Keratinocyte (primary cell): ENCODE measurements around the gene GTF2A1L. TPM values are rescaled to one million over a fixed set of nuclear protein-coding genes. Genes with fewer than 3 reads are reported as not detected.

Experiments
- DNase-seq: peaks from one replicate; pipeline ENCODE4 v3.0.0-alpha.2; 2011; ENCODE audit warnings: low read depth, missing footprints, low spot score
- FAIRE-seq: peaks from 2 replicates; lab custom pipeline; 2011; peaks lifted over from hg19 to GRCh38; lab: Jason Lieb, UNC
- H2AFZ ChIP-seq: 2 replicates; pipeline ENCODE4 v1.6.0; 2012; ENCODE audit warnings: low read length, control low read depth, inconsistent platforms; ENCODE audit not compliant: control insufficient read depth
- H3K27ac ChIP-seq: 2 replicates; pipeline ENCODE4 v1.5.1; 2011; ENCODE audit warnings: low read length; ENCODE audit not compliant: control insufficient read depth, insufficient read depth
- H3K27me3 ChIP-seq: 3 replicates; pipeline ENCODE4 v1.6.0; 2011; ENCODE audit warnings: low read length; ENCODE audit not compliant: control insufficient read depth, insufficient read depth; ENCODE audit errors: extremely low read depth
- H3K36me3 ChIP-seq, 2 experiments: 2 replicates in 1 of 2; 3 replicates in 1 of 2; pipeline ENCODE4 v1.5.1; 2011; ENCODE audit warnings: low read length in 2 of 2, mild to moderate bottlenecking in 1 of 2; ENCODE audit not compliant: control insufficient read depth in 2 of 2, insufficient read depth in 2 of 2; ENCODE audit errors: extremely low read depth in 1 of 2
- H3K4me1 ChIP-seq: 3 replicates; pipeline ENCODE4 v1.5.1; 2011; ENCODE audit warnings: low read length; ENCODE audit not compliant: control insufficient read depth, insufficient read depth; ENCODE audit errors: extremely low read depth
- H3K4me2 ChIP-seq: 3 replicates; pipeline ENCODE4 v1.6.0; 2011; ENCODE audit warnings: low read depth, low read length; ENCODE audit not compliant: control insufficient read depth, insufficient read depth; ENCODE audit errors: extremely low read depth
- H3K4me3 ChIP-seq, 3 experiments: fragments of 200-600 bp in 1 of 3; sonication (generic) in 1 of 3; 2 replicates in 2 of 3; 3 replicates in 1 of 3; pipeline ENCODE4 v1.5.1; 2011 to 2016; ENCODE audit warnings: low read length in 3 of 3, mild to moderate bottlenecking in 3 of 3, control low read depth in 2 of 3, inconsistent platforms in 1 of 3, low read depth in 1 of 3, mixed read lengths in 1 of 3, mixed run types in 1 of 3, moderate library complexity in 1 of 3; ENCODE audit not compliant: control insufficient read depth in 2 of 3, insufficient read depth in 2 of 3; ENCODE audit errors: extremely low read depth in 1 of 3
- H3K79me2 ChIP-seq: 2 replicates; pipeline ENCODE4 v1.6.0; 2012; ENCODE audit warnings: low read length; ENCODE audit not compliant: control insufficient read depth, insufficient read depth
- H3K9ac ChIP-seq: 3 replicates; pipeline ENCODE4 v1.6.0; 2011; ENCODE audit warnings: low read length; ENCODE audit not compliant: control insufficient read depth, insufficient read depth; ENCODE audit errors: extremely low read depth
- H3K9me1 ChIP-seq: 3 replicates; pipeline ENCODE4 v1.6.0; 2011; ENCODE audit warnings: low read length; ENCODE audit not compliant: control insufficient read depth, insufficient read depth; ENCODE audit errors: extremely low read depth
- H3K9me3 ChIP-seq: 2 replicates; pipeline ENCODE4 v1.5.1; 2012; ENCODE audit warnings: low read depth, low read length; ENCODE audit not compliant: control insufficient read depth
- H4K20me1 ChIP-seq: 3 replicates; pipeline ENCODE4 v1.6.0; 2011; ENCODE audit warnings: low read length; ENCODE audit not compliant: control insufficient read depth, insufficient read depth; ENCODE audit errors: extremely low read depth
- CTCF ChIP-seq, 3 experiments: IDR thresholded peaks in 1 of 3; conservative IDR thresholded peaks in 1 of 3; optimal IDR thresholded peaks in 1 of 3; 2 replicates in 2 of 3; 3 replicates in 1 of 3; pipeline versions ENCODE3 to v1.5.1; 2011; ENCODE audit warnings: low read length in 3 of 3, mild to moderate bottlenecking in 3 of 3, moderate library complexity in 2 of 3, control low read depth in 1 of 3, inconsistent platforms in 1 of 3; ENCODE audit not compliant: insufficient read depth in 2 of 3; ENCODE audit errors: extremely low read depth in 1 of 3
- EZH2 ChIP-seq: IDR thresholded peaks from one replicate; pipeline ENCODE4 v1.6.1; 2012; ENCODE audit warnings: inconsistent platforms, mild to moderate bottlenecking, low read length, moderate library complexity
- dilution Hi-C: fragments of 300-500 bp; cut with MboI; formaldehyde crosslinking; loops from one replicate; pipeline ENCODE4 v1.7.0; 2020; ENCODE audit warnings: low sequenced_read_pairs; ENCODE audit not compliant: extremely low pct_ligation_motif_present
- polyA plus RNA-seq, 5 experiments: library from polyadenylated mRNA; depleted of rRNA in 3 of 5; stranded (reverse) in 3 of 5; stranded (forward) in 1 of 5; unstranded in 1 of 5; fragments of >200 nt; gene quantifications; 1 replicate in 1 of 5; 2 replicates in 3 of 5; 3 replicates in 1 of 5; pipeline versions ENCODE4 v1.2.1 to v1.2.3, GENCODE V29; 2011 to 2012; ENCODE audit warnings: missing spikeins in 2 of 5, low read depth in 1 of 5, low replicate concordance in 1 of 5

GTF2A1L gene
- polyA plus RNA-seq, 1 donor (not counting 4 experiments of a cell fraction or from before 2014, with no cell fraction given), result not detected

GRCh38 chr2:48583961-48584360 lies 33.7 kb upstream of the GTF2A1L start:
- FAIRE-seq, result no peak

GRCh38 chr2:48584551-48584950 lies 33.1 kb upstream of the GTF2A1L start:
- Histone ChIP-seq H3K9me1 (no peaks in the 10 kb centered on the region), H4K20me1 (no peaks in the 10 kb centered on the region), H3K9ac (no peak overlapping the region), H3K4me3 (no peak overlapping the region), H3K36me3 (no peaks in the 10 kb centered on the region), H3K4me2 (no peak overlapping the region), H2AFZ (no peak overlapping the region), H3K27ac (no peak overlapping the region), H3K27me3 (no peaks in the 10 kb centered on the region), H3K9me3 (no peaks in the 10 kb centered on the region), H3K4me1 (no peaks in the 10 kb centered on the region), H3K79me2 (no peaks in the 10 kb centered on the region)
- TF ChIP-seq CTCF (optimal IDR thresholded peaks at IDR 0.05 in 1 of 3, IDR thresholded peaks at IDR 0.05 in 1 of 3, conservative IDR thresholded peaks at IDR 0.05 in 1 of 3; ENCODE audit: extremely low read depth in 1 of 3, insufficient read depth in 2 of 3, low read length in 3 of 3), result no peak
- no peak for TF ChIP-seq EZH2
- no peak for DNase-seq
- no peak for FAIRE-seq
- dilution Hi-C loops, result no loop called here

More at GRCh38 chr2:48583961-48584360, 33.7 kb upstream of the GTF2A1L start:
- Histone ChIP-seq H3K9me1 (no peaks in the 10 kb centered on the region), H3K9ac (no peak overlapping the region), H3K36me3 (no peaks in the 10 kb centered on the region), H3K27ac (no peak overlapping the region), H2AFZ (no peak overlapping the region), H3K4me2 (no peak overlapping the region), H3K4me3 (no peak overlapping the region), H3K79me2 (no peaks in the 10 kb centered on the region), H4K20me1 (no peaks in the 10 kb centered on the region), H3K4me1 (no peaks in the 10 kb centered on the region), H3K27me3 (no peaks in the 10 kb centered on the region), H3K9me3 (no peaks in the 10 kb centered on the region)
- no peak for DNase-seq
- TF ChIP-seq CTCF (optimal IDR thresholded peaks at IDR 0.05 in 1 of 3, IDR thresholded peaks at IDR 0.05 in 1 of 3, conservative IDR thresholded peaks at IDR 0.05 in 1 of 3; ENCODE audit: extremely low read depth in 1 of 3, insufficient read depth in 2 of 3, low read length in 3 of 3), result no peak
- TF ChIP-seq EZH2, result no peak
- dilution Hi-C loops, result no loop called here
